Left renal pelvis (tissue), 4 donors: Measurements from ENCODE around the gene POLE2. TPM values are rescaled to one million over a fixed set of nuclear protein-coding genes. Genes with fewer than 3 reads are reported as not detected.
"Not testable (repeated sequence)": the region's sequence is repeated elsewhere in the genome, so short reads cannot be mapped to it uniquely, and the experiment has no call there.

Experiments
- DNase-seq, 4 donors: peaks; one replicate each; pipeline ENCODE4 v3.0.0-alpha.2; 2013; ENCODE audit warnings: low read depth in 4 of 4, low spot score in 3 of 4
- polyA plus RNA-seq, 4 donors: library from polyadenylated mRNA; unstranded; fragments of 120-200 nt; gene quantifications; one replicate each; pipeline ENCODE4 v1.2.1, GENCODE V29; 2013; ENCODE audit not compliant: insufficient read length in 4 of 4

The POLE2 gene, protein sequence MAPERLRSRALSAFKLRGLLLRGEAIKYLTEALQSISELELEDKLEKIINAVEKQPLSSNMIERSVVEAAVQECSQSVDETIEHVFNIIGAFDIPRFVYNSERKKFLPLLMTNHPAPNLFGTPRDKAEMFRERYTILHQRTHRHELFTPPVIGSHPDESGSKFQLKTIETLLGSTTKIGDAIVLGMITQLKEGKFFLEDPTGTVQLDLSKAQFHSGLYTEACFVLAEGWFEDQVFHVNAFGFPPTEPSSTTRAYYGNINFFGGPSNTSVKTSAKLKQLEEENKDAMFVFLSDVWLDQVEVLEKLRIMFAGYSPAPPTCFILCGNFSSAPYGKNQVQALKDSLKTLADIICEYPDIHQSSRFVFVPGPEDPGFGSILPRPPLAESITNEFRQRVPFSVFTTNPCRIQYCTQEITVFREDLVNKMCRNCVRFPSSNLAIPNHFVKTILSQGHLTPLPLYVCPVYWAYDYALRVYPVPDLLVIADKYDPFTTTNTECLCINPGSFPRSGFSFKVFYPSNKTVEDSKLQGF
- polyA plus RNA-seq, result 10 to 100 TPM; 14.3 to 26.8 (median 17.4) TPM

DNA sequence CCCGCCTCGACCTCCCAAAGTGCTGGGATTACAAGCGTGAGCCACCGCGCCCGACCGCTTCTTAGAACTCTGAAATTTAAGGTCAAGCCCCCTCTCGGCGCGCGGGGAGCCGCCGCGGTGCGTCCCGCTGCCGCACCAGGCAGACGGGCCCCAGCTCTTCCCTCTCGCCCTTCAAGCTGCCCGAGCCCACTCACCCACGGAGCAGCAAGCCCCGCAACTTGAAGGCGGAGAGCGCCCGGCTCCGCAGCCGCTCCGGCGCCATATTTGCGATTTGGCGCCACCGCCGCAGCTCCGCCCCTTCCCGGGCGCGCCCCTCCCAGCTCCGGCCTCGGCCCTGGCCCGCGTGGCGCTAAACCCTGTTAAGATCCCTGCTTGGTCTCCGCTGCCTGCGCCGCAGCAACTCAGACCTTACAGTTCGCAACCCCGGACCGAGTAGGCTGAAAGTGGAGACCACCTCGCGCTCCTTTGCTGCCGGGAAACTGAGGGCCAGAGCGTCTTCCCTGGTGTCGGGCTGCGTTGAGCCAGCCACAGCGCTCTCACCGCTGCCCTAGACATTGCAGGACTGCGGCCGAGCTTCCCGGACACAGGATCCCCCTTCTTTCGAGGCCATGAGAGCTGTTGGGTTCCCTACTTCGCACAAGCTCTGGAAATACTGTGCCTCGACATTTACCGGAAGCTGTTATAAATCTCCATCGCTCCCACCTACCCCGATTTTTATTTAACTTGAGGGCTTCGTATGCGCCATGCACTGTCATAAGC is at the start of gene POLE2:
Gene POLE2 (minus strand): TSS at position 273 of the 759 bp plus-strand sequence. CDS start 11 bp downstream, at position 262.
- DNase-seq, result peak in 3 of 4 donors; percentile 49 to 70 (median 53)

DNA sequence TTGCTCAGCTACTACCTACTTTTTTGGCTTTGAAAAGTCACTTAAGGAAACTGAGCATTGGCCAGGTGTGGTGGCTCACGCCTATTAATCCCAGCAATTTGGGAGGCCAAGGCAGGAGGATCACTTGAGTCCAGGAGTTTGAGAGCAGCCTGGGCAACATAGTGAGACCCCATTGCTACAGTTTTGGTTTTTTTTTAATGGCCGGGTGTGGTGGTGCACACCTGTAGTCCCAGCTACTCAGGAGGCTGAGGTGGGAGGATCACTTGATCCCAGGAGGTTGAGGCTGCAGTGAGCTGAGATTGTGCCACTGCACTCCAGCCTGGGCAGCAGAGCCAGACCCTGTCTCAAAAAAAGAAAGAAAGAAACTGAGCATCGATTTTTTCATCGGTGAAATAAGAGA is 47.7 kb upstream of the POLE2 start:
- DNase-seq, result not testable (repeated sequence)

DNA sequence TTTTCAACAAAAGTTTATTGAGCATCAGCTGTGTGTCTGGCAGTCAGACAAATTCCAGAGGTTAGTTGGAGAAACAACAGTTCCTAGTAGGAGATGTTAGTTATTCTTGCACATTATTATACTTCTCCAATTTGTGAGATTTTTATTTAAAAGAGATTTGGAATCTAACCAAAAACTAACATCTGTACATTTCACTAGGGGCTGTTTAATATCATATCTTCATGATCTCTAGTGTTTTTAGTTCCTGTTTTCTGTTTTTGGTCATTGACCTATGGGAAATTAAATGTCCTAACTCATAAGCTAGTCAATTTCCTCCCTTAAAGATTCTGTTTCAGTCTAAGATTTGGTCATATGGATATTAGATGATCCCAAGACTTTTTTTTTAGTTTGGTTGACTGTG is 45.8 kb upstream of the POLE2 start:
- DNase-seq, result no peak

DNA sequence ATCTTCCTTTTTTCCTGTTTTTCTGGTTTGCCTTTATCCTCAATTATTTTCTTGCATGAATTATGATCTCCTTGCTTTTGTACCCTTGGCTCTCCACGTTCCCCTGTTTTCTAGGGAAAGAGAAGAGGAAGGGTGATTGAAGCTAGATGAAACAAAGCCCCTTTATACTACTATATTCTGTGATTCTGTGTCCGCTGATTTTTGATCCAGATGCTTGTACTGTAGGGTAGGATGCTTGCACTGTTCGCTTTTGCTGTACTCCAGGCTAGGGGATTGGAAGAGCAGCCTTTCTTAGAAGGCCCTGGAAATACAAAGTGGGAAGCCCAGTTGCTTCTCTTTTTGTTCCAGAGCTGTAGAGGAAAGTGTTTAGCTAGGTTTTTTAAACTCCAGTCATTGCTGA is 44.9 kb upstream of the POLE2 start:
- no peak for DNase-seq

DNA sequence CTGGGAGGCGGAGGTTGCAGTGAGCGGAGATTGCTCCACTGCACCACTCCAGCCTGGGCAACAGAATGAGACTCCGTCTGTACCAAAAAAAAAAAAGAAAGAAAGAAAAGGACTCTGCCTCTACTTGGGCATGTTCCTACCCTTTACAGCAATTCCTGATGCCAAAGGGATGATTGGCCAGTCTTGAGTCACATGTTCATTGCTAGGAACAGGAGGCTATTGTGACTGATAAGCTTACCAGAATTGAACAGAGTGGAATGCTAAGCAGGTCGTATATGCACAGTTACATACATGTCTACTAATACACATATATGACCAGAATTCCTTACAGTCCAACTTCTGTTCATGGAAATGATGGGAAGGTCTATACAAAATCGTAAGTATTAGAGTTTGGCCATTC is 39.2 kb upstream of the POLE2 start:
- DNase-seq, result no peak

DNA sequence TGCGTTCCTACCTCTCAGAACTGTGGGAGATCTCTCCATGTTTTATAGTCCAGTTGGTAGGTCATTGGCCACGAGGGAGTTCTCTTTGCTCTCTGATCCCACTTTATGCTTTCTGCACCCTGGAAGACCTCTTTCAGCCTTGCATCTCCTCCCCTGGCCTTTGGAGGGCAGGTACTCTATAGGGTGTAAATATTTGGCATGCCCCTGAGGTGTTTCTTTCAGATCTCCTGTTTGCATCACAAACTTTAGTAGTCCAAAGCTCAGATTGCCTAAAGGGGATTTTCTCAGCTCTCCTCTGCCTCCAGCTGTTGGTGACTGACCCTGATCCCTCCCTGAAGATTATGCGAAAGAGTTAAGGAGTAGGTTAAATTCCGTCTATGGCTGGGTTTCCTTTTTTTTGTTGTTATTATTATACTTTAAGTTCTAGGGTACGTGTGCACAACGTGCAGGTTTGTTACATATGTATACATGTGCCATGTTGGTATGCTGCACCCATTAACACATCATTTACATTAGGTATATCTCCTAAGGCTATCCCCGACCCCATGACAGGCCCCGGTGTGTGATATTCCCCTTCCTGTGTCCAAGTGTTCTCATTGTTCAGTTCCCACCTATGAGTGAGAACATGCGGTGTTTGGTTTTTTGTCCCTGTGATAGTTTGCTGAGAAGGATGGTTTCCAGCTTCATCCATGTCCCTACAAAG is 33.9 kb upstream of the POLE2 start:
- DNase-seq, result not testable (repeated sequence)

DNA sequence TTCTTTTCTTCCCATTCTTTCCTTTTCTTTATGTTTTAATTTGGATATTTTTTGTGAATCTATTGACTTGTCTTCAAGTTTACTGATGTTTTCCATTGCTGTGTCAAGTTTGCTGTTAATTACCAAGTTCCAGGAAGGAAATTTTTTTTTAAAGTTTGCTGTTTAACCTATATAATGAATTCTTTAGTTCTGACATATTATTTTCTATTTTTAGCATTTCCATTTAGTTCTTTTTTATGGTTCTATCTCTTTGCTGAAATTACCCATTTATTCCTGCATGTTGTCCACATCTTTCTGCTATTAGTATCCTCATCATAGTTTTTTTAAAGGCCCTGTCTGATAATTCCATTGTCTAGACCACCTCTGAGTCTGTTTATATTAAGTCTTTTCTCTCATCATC is 32.7 kb upstream of the POLE2 start:
- DNase-seq, result no peak

DNA sequence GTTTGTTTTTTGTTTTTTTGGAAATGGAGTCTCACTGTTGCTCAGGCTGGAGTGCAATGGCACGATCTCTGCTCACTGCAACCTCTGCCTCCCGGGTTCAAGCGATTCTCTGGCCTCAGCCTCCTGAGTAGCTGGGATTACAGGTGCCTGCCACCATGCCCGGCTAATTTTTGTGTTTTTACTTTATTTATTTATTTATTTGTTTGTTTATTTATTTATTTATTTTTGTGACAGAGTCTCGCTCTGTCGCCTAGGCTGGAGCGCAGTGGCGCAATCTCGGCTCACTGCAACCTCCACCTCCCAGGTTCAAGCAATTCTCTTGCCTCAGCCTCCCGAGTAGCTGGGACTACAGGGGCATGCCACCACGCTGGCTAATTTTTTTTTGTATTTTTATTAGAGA is 23.0 kb upstream of the POLE2 start:
- not testable (repeated sequence) for DNase-seq

DNA sequence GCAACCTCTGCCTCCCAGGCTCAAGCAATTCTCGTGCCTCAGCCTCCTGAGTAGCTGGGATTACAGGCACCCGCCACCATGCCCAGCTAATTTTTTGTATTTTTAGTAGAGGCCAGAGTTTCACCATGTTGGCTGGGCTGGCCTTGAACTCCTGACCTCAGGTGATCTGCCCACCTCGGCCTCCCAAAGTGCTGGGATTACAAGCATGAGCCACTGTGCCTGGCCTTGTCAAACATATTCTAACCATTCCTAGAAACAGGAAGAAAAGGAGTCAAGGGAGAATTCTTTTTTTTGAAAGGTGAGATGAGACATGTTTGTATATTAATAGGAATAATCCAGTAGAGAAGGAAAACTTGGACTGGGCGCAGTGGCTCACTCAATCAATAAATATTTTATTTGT is 16.5 kb upstream of the POLE2 start:
- not testable (repeated sequence) for DNase-seq

DNA sequence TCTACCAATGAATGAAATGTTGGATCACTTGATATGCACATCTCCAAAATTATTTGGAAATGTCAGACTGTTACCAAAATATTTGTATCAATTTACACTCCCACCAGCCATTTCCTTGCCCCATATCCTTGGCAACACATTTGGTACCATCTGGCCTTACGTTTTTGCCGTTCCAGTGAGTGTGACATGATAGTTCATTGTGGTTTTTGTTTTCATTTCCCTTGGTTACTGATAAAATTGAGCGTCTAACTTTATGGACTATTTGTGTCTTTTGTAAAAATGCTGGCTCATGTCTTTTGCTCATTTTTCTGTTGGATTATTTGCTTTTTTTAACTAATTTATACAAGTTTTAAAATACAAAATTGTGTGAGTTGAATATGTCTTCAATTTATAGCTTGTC is 16.0 kb upstream of the POLE2 start:
- no peak for DNase-seq

DNA sequence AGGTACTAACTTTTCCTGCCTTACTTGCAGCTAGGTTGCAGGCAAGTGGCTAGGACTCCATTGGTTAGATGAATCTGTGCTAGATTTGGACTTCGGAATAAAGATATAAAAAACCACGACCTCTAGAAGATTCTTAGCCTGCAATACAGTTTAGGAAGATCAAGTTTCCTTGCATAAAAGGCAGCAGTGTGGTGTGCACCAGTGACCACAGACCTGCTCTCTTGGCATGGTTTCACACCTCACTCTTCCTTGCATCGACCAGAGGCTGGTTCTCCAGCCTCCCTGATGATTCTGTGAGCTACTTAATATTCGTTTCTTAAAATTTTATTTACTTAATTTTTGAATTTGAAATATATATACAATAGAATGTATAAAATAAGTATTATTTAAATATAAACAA is 14.7 kb upstream of the POLE2 start:
- DNase-seq, result no peak

DNA sequence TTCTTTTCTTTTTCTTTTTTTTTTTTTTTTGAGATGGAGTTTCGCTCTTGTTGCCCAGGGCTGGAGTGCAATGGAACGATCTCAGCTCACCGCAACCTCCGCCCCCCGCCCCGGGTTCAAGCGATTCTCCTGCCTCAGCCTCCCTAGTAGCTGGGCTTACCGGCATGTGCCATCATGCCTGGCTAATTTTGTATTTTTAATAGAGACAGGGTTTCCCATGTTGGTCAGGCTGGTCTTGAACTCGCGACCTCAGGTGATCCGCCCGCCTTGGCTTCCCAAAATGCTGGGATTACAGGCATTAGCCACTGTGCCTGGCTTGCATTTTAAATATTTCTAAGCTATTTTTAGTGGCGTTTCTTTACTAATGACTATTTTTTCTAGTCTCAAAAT is 5.7 kb upstream of the POLE2 start:
- not testable (repeated sequence) for DNase-seq

DNA sequence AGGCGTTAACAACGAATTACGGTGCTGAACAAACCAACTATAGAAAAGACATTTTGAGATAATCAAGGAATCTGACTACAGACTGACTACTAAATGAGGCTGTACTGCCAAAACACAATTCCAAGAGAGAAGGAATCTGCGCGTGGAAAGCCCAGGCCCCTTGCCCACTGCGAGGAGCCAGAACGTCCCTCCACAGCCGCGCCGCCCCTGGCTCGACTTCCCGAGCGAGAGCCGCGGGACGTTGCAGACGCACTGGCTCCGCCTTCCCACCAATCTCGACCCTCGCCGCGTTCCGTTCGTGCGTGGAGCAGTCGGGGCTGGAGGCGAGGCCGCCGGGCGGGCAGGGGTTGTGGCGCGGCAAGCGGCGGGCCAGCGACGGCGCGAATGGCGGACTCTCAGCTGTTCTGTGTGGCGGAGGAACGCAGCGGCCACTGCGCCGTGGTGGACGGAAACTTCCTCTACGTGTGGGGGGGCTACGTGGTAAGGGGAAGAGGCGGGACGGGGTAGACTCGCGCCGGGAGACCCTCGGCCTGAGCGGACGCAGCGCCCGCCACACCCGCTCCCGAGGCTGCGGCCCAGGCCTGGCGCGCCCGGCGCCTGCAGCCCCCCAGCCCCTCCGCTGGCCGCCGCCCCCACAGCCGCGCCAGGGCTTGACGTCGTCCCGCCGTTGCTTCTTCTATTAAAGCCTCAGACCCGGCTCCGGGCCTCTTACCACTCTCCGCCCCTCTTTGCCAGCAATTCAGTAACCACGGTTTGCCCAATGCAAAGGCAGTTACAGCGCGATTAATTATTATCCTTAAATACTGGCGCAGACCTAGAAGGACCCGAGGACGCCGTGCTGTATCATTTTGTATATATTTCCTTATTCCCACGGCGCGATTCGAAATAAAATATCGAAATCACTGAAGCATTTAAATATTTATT is 5.1 kb upstream of the POLE2 start, which contains the start of gene KLHDC1:
Gene KLHDC1 (plus strand): TSS at position 310 of the 924 bp plus-strand sequence. CDS start 75 bp downstream, at position 385.
- peak in 3 of 4 donors; percentile 63 to 66 (median 64) for DNase-seq

DNA sequence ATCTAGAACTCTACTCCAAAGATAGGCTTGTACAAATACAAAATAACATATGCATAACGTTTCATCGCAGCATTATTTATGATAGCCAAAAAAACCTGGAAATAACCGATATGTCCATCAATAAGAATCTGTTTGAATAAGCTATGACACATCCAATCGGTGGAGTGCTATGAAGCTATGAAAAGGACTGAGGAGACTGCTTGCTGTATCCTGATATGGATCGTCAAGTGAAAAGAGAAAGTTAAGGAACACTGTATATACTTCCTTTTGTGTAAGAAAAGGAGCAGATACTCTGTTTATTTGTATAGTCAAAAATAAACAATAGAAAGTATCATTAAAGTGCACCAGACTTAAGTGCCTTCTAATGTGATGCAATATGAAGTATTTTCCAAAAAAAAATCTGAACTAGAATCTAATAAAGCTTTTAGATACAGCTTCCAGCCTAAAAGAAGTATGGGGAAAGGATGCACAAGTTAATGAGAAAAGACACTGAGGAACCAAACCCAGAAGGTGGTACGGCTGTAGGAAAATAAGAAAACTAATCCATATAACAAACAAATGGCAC is 4.3 kb upstream of the POLE2 start:
- no peak for DNase-seq

DNA sequence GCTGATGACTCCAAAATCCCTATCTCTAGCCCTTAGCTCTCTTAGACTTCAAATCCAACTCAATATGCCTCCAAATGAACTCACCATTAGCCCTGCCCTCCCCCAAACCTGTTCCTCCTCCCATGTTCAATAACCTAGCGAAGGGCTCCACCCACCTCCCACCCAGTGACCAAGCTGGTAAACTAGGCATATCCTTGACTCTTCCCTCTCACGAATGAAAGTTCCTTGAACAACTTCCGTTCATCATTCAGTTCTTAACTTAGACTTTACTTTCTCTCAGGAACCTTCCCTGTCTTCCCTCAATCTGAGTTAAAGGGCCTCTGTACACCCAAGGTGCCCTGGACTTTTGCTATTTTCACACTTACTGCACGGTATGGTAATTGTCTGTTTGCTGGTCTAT is 3.0 kb upstream of the POLE2 start:
- DNase-seq, result no peak

DNA sequence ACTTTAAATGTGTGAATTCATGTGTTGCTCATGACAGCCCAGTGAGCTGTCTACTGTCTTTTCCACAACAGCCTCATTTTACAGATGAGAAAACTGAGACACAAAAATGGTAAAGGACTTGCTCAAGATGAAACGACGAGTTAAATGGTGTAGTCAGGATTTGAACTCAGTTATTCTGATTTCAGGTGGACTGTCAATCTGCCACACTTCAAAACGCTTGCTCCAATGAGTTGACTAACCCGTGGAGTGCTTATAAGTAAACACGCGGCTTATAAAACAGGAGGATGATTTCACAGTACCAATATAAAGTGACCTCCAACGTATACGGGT is 652 bp upstream of the POLE2 start:
- DNase-seq, result no peak

DNA sequence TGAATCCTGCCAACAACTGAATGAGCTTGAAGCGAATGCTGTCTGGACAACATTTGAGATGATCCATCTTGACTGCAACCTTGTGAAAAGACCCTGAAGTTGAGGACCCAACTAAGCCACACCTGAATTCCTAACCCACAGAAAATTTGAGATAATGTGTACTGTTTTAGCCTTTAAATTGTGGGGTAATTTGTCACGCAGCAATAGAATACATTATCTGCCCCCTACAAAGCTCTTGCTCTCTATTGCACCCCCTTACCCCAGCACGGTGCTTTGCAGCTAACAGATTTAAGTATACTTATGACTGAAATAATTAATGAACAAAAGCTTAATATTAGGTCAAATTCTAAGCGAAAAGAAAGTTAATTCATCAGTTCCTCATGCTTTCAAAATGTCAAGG is 1.6 kb downstream of the POLE2 start:
- DNase-seq, result no peak

DNA sequence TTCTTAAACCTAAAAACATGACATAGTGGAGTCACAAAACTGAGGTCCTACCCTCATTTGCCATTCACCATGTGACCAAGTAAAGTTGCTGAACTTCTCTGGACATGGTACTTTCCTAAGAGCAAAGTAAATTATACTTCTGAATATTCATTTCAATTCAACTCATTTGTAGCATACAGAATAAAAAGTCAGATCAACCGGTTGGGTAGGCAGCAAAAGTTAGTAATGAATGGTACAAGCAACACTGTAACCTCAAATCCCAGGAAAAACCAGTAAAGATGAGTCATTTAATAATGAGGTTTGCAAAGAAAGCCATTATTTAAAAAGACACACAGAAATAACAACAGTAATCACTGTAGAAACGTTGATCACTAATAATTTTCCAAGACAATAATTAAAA is 8.7 kb downstream of the POLE2 start:
- no peak for DNase-seq

DNA sequence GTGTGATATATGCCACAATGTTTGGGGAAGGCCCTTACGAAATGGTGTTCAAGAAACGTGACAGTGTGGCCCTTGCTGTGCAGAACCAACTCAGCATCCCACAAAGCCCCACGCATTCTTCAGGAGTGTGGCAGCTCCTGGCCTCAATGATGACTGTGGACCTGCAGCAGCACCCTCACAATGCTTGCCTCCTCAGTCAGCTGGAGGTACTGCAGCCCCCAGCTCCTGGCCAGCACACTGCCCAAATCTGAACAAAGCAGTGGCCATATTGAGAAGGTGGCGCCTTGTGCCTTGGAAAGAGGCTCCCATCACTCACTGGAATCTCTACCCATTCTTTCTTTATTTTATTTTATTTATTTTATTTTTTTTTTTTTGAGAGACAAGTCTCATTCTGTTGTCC is 10.4 kb downstream of the POLE2 start:
- no peak for DNase-seq

DNA sequence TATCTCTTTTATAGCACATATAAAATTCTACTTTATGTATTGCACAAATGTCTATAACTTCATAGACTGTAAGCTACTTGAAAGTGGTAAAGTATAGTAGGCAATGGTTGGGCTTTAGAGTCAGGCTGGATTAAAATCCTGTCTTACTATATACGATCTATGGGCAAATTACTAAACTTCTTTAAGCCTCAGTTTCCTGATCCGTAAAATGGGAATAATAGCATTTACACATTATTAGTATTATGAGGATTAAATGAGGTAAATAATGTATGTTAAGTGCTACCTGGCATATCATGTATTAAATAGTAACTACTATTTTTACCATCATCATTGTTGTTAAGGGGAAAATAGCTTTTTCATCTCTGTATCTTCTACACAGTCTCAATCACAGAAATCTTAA is 14.4 kb downstream of the POLE2 start:
- no peak for DNase-seq
